Activated naive CD8-positive, alpha-beta T cell treated with anti-CD3 and anti-CD28 coated beads for 36 hours (primary cell): Measurements from ENCODE around the gene GAA. TPM values are rescaled to one million over a fixed set of nuclear protein-coding genes. Genes with fewer than 3 reads are reported as not detected.

Experiments
- DNase-seq: peaks from one replicate; pipeline ENCODE4 v3.0.0; 2021
- H3K27ac Mint-ChIP-seq: one replicate; pipeline ENCODE4 v1.8.0; 2022; ENCODE audit warnings: mild to moderate bottlenecking, moderate library complexity, mixed read lengths
- H3K27me3 Mint-ChIP-seq: one replicate; pipeline ENCODE4 v1.8.0; 2022; ENCODE audit warnings: mild to moderate bottlenecking, mixed read lengths
- H3K36me3 Mint-ChIP-seq: one replicate; pipeline ENCODE4 v1.8.0; 2021; ENCODE audit warnings: mild to moderate bottlenecking, mixed read lengths
- H3K4me1 Mint-ChIP-seq: one replicate; pipeline ENCODE4 v1.8.0; 2021; ENCODE audit warnings: mixed read lengths
- H3K4me3 Mint-ChIP-seq: one replicate; pipeline ENCODE4 v1.8.0; 2022; ENCODE audit warnings: mild to moderate bottlenecking, moderate library complexity, mixed read lengths
- H3K9me3 Mint-ChIP-seq: one replicate; pipeline ENCODE4 v1.8.0; 2022; ENCODE audit warnings: mixed read lengths
- total RNA-seq, 2 experiments: library from RNA; stranded (reverse); gene quantifications; one replicate each; pipeline ENCODE4 v1.2.3, GENCODE V29; 2021

Gene GAA
- total RNA-seq, 2 experiments from 2014 or later, result 39.3 to 43.9 TPM

GRCh38 chr17:80106176-80106575, 4.8 kb downstream of the GAA start:
- Mint-ChIP-seq H3K27me3 (no peaks in the 10 kb centered on the region), H3K4me1 (peaks cover 10% of the 10 kb centered on the region), H3K27ac (no peak overlapping the region), H3K4me3 (no peak overlapping the region), H3K36me3 (peaks cover 2% of the 10 kb centered on the region), H3K9me3 (no peaks in the 10 kb centered on the region)
- no peak for DNase-seq

- H3K4me3 Mint-ChIP-seq, result no peak overlapping the region
- peaks cover 10% of the 10 kb centered on the region for H3K4me1 Mint-ChIP-seq
- H3K36me3 Mint-ChIP-seq, result peaks cover 2% of the 10 kb centered on the region
- DNase-seq, result no peak
- no peaks in the 10 kb centered on the region for H3K9me3 Mint-ChIP-seq
- H3K27me3 Mint-ChIP-seq, result no peaks in the 10 kb centered on the region
- no peak overlapping the region for H3K27ac Mint-ChIP-seq
Observed at GRCh38 chr17:80106751-80107150, 5.4 kb downstream of the GAA start.

GRCh38 chr17:80107231-80108021, 6.0 kb downstream of the GAA start:
- no peaks in the 10 kb centered on the region for H3K27me3 Mint-ChIP-seq
- H3K9me3 Mint-ChIP-seq, result no peaks in the 10 kb centered on the region
- H3K27ac Mint-ChIP-seq, result no peak overlapping the region
- H3K36me3 Mint-ChIP-seq, result peaks cover 2% of the 10 kb centered on the region
- DNase-seq, result no peak
- H3K4me3 Mint-ChIP-seq, result no peak overlapping the region
- H3K4me1 Mint-ChIP-seq, result peaks cover 8% of the 10 kb centered on the region

GRCh38 chr17:80108036-80108971, 6.9 kb downstream of the GAA start:
- Mint-ChIP-seq H3K4me1 (peaks cover 2% of the 10 kb centered on the region), H3K4me3 (no peak overlapping the region), H3K27ac (no peak overlapping the region), H3K36me3 (peaks cover 2% of the 10 kb centered on the region), H3K27me3 (no peaks in the 10 kb centered on the region), H3K9me3 (no peaks in the 10 kb centered on the region)
- DNase-seq, result no peak

- H3K4me1 Mint-ChIP-seq, result no peaks in the 10 kb centered on the region
- H3K27me3 Mint-ChIP-seq, result no peaks in the 10 kb centered on the region
- H3K27ac Mint-ChIP-seq, result no peak overlapping the region
- no peaks in the 10 kb centered on the region for H3K9me3 Mint-ChIP-seq
- H3K4me3 Mint-ChIP-seq, result no peak overlapping the region
- no peak for DNase-seq
- peaks cover 2% of the 10 kb centered on the region for H3K36me3 Mint-ChIP-seq
Observed at GRCh38 chr17:80109066-80109660, 7.8 kb downstream of the GAA start.

- no peak overlapping the region for H3K4me3 Mint-ChIP-seq
- DNase-seq, result no peak
- no peak overlapping the region for H3K27ac Mint-ChIP-seq
- no peaks in the 10 kb centered on the region for H3K4me1 Mint-ChIP-seq
- peaks cover 2% of the 10 kb centered on the region for H3K36me3 Mint-ChIP-seq
- H3K27me3 Mint-ChIP-seq, result no peaks in the 10 kb centered on the region
- H3K9me3 Mint-ChIP-seq, result peaks cover 1% of the 10 kb centered on the region
Observed at GRCh38 chr17:80109713-80110446, 8.5 kb downstream of the GAA start.

GRCh38 chr17:80110447-80110812, 9.0 kb downstream of the GAA start:
- Mint-ChIP-seq H3K4me1 (no peaks in the 10 kb centered on the region), H3K27me3 (no peaks in the 10 kb centered on the region), H3K9me3 (peaks cover 6% of the 10 kb centered on the region), H3K36me3 (peaks cover 5% of the 10 kb centered on the region), H3K27ac (no peak overlapping the region), H3K4me3 (no peak overlapping the region)
- no peak for DNase-seq

GRCh38 chr17:80110927-80111701, 9.7 kb downstream of the GAA start:
- Mint-ChIP-seq H3K9me3 (peaks cover 6% of the 10 kb centered on the region), H3K27me3 (no peaks in the 10 kb centered on the region), H3K4me3 (no peak overlapping the region), H3K36me3 (peaks cover 5% of the 10 kb centered on the region), H3K27ac (no peak overlapping the region), H3K4me1 (no peaks in the 10 kb centered on the region)
- no peak for DNase-seq

- DNase-seq, result no peak
- Mint-ChIP-seq H3K9me3 (peaks cover 6% of the 10 kb centered on the region), H3K36me3 (peaks cover 5% of the 10 kb centered on the region), H3K4me3 (no peak overlapping the region), H3K27ac (no peak overlapping the region), H3K27me3 (no peaks in the 10 kb centered on the region), H3K4me1 (no peaks in the 10 kb centered on the region)
Observed at GRCh38 chr17:80111702-80112470, 10.5 kb downstream of the GAA start.

GRCh38 chr17:80112471-80113032, 11.2 kb downstream of the GAA start:
- Mint-ChIP-seq H3K4me1 (no peaks in the 10 kb centered on the region), H3K27ac (no peak overlapping the region), H3K4me3 (no peak overlapping the region), H3K9me3 (peaks cover 6% of the 10 kb centered on the region), H3K27me3 (no peaks in the 10 kb centered on the region), H3K36me3 (peaks cover 5% of the 10 kb centered on the region)
- no peak for DNase-seq

GRCh38 chr17:80113033-80113484, 11.7 kb downstream of the GAA start:
- Mint-ChIP-seq H3K4me1 (no peaks in the 10 kb centered on the region), H3K9me3 (peaks cover 6% of the 10 kb centered on the region), H3K27me3 (no peaks in the 10 kb centered on the region), H3K27ac (no peak overlapping the region), H3K4me3 (no peak overlapping the region), H3K36me3 (peaks cover 5% of the 10 kb centered on the region)
- DNase-seq, result no peak

GRCh38 chr17:80114758-80115157, 13.4 kb downstream of the GAA start:
- Mint-ChIP-seq H3K4me3 (no peak overlapping the region), H3K27ac (no peak overlapping the region), H3K27me3 (no peaks in the 10 kb centered on the region), H3K4me1 (no peaks in the 10 kb centered on the region), H3K36me3 (peaks cover 5% of the 10 kb centered on the region), H3K9me3 (peaks cover 6% of the 10 kb centered on the region)
- DNase-seq, result no peak

GRCh38 chr17:80115159-80115558, 13.8 kb downstream of the GAA start:
- Mint-ChIP-seq H3K4me1 (no peaks in the 10 kb centered on the region), H3K4me3 (no peak overlapping the region), H3K36me3 (peaks cover 5% of the 10 kb centered on the region), H3K27me3 (no peaks in the 10 kb centered on the region), H3K27ac (no peak overlapping the region), H3K9me3 (peaks cover 6% of the 10 kb centered on the region)
- DNase-seq, result no peak
